Right ventricle myocardium superior (tissue), 1 donor: ENCODE results near the gene TUBGCP3. TPM values are rescaled to one million over a fixed set of nuclear protein-coding genes. Genes with fewer than 3 reads are reported as not detected.

Experiments
- ATAC-seq: fragments of 200-7000 bp; cut with Tn5 transposase; one replicate; pipeline ENCODE4 v1.9.1; 2020; ENCODE audit warnings: mild to moderate bottlenecking; ENCODE audit not compliant: poor library complexity
- DNase-seq: peaks from one replicate; pipeline ENCODE4 v3.0.0-alpha.2; 2020
- intact Hi-C: fragments of 100-400 bp; cut with DNase I; formaldehyde crosslinking; loops from one replicate; pipeline ENCODE4 v1.11.2; 2022
- total RNA-seq: library from RNA; stranded (reverse); fragmentation: NEBNext Ultra II Directional; extraction: Animal tissue kit (Norgen Biotek cat#: 25700); gene quantifications from one replicate; pipeline ENCODE4 v1.2.1, GENCODE V29; 2021
- donor health status: DM: no; HTN: yes; CAD: no; lungs with severe emphysema.

Gene TUBGCP3
- total RNA-seq, 1 donor from 2014 or later, result 14.1 TPM

GRCh38 chr13:112438094-112438493 is 149.9 kb downstream of the TUBGCP3 start:
- intact Hi-C loops, result no loop called here
- no peak for ATAC-seq
- DNase-seq, result no peak

GRCh38 chr13:112435973-112436372 is 152.0 kb downstream of the TUBGCP3 start:
- ATAC-seq (no peak), DNase-seq (no peak)
- intact Hi-C loops, result no loop called here

Other genes with a start within 250 kb of the TUBGCP3 start
- not detected for gene SPACA7, start 211.8 kb downstream of the TUBGCP3 start, total RNA-seq
- 73.6 TPM for gene ATP11A, start 101.9 kb upstream of the TUBGCP3 start, total RNA-seq